ENCODE measurements around the gene DLG2. TPM values are rescaled to one million over a fixed set of nuclear protein-coding genes. Genes with fewer than 3 reads are reported as not detected.

The DLG2 gene
- total and polyA plus RNA-seq, 2 of the 4 experiments (the other 2 are of a cell fraction), result 0.31 to 0.36 TPM

GRCh38 chr11:85531191-85531897 lies 95.8 kb downstream of the DLG2 start:
- WGBS, 2 experiments (ENCODE audit: extremely low coverage in 2 of 2, insufficient read length in 1 of 2), result no CpG with 5 or more reads among the region's 5 CpGs
- TF ChIP-seq BHLHE40 (IDR thresholded peaks at IDR 0.05; ENCODE audit: low read depth, low read length), result no peak
- no peaks in the 10 kb centered on the region for H4K20me1 ChIP-seq (ENCODE audit: insufficient read depth, low read length)
- H3K9me3 ChIP-seq (ENCODE audit: control insufficient read depth, insufficient read depth, low read length), result no peaks in the 10 kb centered on the region
- no peaks in the 10 kb centered on the region for H3K9me1 ChIP-seq (ENCODE audit: insufficient read depth, low read length)
- H2BK20ac ChIP-seq (ENCODE audit: low read depth, low read length), result no peak overlapping the region
- ChIA-PET CTCF (interaction anchor here (0.7 kb wide), 1 partner anchor 71 kb away, joined by 3 read pairs; no protein-coding TSS in a partner anchor), POLR2A (ENCODE audit: unreplicated experiment) (no interaction called here)
- H3K79me1 ChIP-seq (ENCODE audit: low read depth in 1 of 2, low read length in 2 of 2), result no peaks in the 10 kb centered on the region
- H4K91ac ChIP-seq (ENCODE audit: insufficient read depth, low read depth, low read length), result no peak overlapping the region
- H2BK5ac ChIP-seq (ENCODE audit: low read depth, low read length, poor library complexity, severe bottlenecking), result no peak overlapping the region
- H3K9ac ChIP-seq (ENCODE audit: low read depth, low read length), result no peak overlapping the region
- intact Hi-C loops (cut with micrococcal nuclease) (no loop called here), in situ Hi-C loops (cut with MboI; ENCODE audit: low sequenced_read_pairs) (no loop called here), dilution Hi-C loops (cut with HindIII; ENCODE audit: low sequenced_read_pairs, unreplicated experiment) (no loop called here)
- no peak overlapping the region for H3K4me2 ChIP-seq (ENCODE audit: low read depth, low read length)
- H3K27me3 ChIP-seq (ENCODE audit: control insufficient read depth, insufficient read depth, low read length), result no peaks in the 10 kb centered on the region
- no peak overlapping the region for H4K8ac ChIP-seq (ENCODE audit: low read depth in 2 of 2, low read length in 2 of 2)
- H2BK15ac ChIP-seq (ENCODE audit: low read depth, low read length), result no peak overlapping the region
- no peak overlapping the region for H3K14ac ChIP-seq (replicated peaks; ENCODE audit: low read depth, low read length)
- H3K36me3 ChIP-seq (ENCODE audit: control insufficient read depth, insufficient read depth, low read length), result no peaks in the 10 kb centered on the region
- DNase-seq, result no peak
- no peak overlapping the region for H2BK120ac ChIP-seq (ENCODE audit: low read depth, low read length)
- H3K4ac ChIP-seq (ENCODE audit: low read depth, low read length), result no peak overlapping the region
- H3K4me1 ChIP-seq (ENCODE audit: control insufficient read depth, insufficient read depth, low read length), result no peaks in the 10 kb centered on the region
- no peak overlapping the region for H3K27ac ChIP-seq (ENCODE audit: insufficient read depth, low read length)
- H2AK9ac ChIP-seq (replicated peaks; ENCODE audit: low read depth, low read length, poor library complexity), result no peak overlapping the region
- H2AFZ ChIP-seq (replicated peaks; ENCODE audit: low read length, poor library complexity), result no peak overlapping the region
- no peak overlapping the region for H4K5ac ChIP-seq (ENCODE audit: low read depth, low read length)
- H2AK5ac ChIP-seq (ENCODE audit: low read depth, low read length), result no peak overlapping the region
- H3K56ac ChIP-seq (ENCODE audit: extremely low read depth, insufficient read depth, low read length), result no peak overlapping the region
- no peak overlapping the region for H3K18ac ChIP-seq (ENCODE audit: low read depth, low read length)
- no TSS peak for BruUV-seq (replicated peaks)
- no peak overlapping the region for H3K4me3 ChIP-seq (ENCODE audit: insufficient read depth, low read depth, low read length)
- H3K23ac ChIP-seq (ENCODE audit: low read depth, low read length), result no peak overlapping the region
- no peak for ATAC-seq (ENCODE audit: low read depth)

Measured in IMR-90 (cell line).